Thyroid gland (tissue), 4 donors: ENCODE data around the gene AGBL1.

Experiments used
- CTCF ChIP-seq, 6 experiments: fragments of 200-600 bp in 3 of 6; fragments of 450-650 bp in 3 of 6; sonication (generic) in 3 of 6; IDR thresholded peaks; one replicate each; pipeline ENCODE4 v1.5.1; 2016 to 2019; ENCODE audit warnings: antibody characterized with exemption in 6 of 6, mild to moderate bottlenecking in 2 of 6, inconsistent platforms in 1 of 6, moderate library complexity in 1 of 6
- POLR2A ChIP-seq, 2 donors: fragments of 450-650 bp; IDR thresholded peaks; one replicate each; pipeline ENCODE4 v1.6.1; 2017; ENCODE audit warnings: antibody characterized with exemption in 2 of 2, mild to moderate bottlenecking in 2 of 2, moderate library complexity in 1 of 2

GRCh38 chr15:86064326-86064725 lies 15.3 kb upstream of the AGBL1 start:
- no peak for TF ChIP-seq CTCF (IDR thresholded peaks at IDR 0.05)
- no peak for TF ChIP-seq POLR2A (IDR thresholded peaks at IDR 0.05)
